DOHH2 (cell line): ENCODE data around the gene EIF2B2.

Source experiments
- H3F3A ChIP-seq: fragments of 200-600 bp; sonication (generic), shearing (Covaris generic); 2 replicates; pipeline ENCODE4 v1.6.0; 2016; ENCODE audit warnings: antibody characterized with exemption, mild to moderate bottlenecking; ENCODE audit not compliant: control insufficient read depth, insufficient read depth
- H3K27ac ChIP-seq: fragments of 200-600 bp; sonication (generic); 2 replicates; pipeline ENCODE4 v1.5.1; 2014; ENCODE audit warnings: low read depth, mild to moderate bottlenecking, low read length, moderate library complexity
- H3K27me3 ChIP-seq: fragments of 200-600 bp; sonication (generic); 2 replicates; pipeline ENCODE4 v1.6.1; 2014; ENCODE audit warnings: mild to moderate bottlenecking, low read length, mixed read lengths; ENCODE audit not compliant: control insufficient read depth
- H3K36me3 ChIP-seq: fragments of 200-600 bp; sonication (generic); 2 replicates; pipeline ENCODE4 v1.6.1; 2014; ENCODE audit warnings: mild to moderate bottlenecking, low read length, moderate library complexity, mixed read lengths; ENCODE audit not compliant: control insufficient read depth
- H3K4me1 ChIP-seq: fragments of 200-600 bp; sonication (generic); 2 replicates; pipeline ENCODE4 v1.6.1; 2014; ENCODE audit warnings: mild to moderate bottlenecking, low read length, mixed read lengths; ENCODE audit not compliant: control insufficient read depth
- H3K4me2 ChIP-seq: fragments of 200-600 bp; sonication (generic); 2 replicates; pipeline ENCODE4 v1.6.0; 2014; ENCODE audit warnings: mild to moderate bottlenecking, low read length, moderate library complexity
- H3K4me3 ChIP-seq: fragments of 200-600 bp; sonication (generic); 2 replicates; pipeline ENCODE4 v1.5.1; 2014; ENCODE audit warnings: mild to moderate bottlenecking, low read length, mixed read lengths
- H3K79me2 ChIP-seq: fragments of 200-600 bp; sonication (generic); 2 replicates; pipeline ENCODE4 v1.6.1; 2014; ENCODE audit warnings: mild to moderate bottlenecking, low read length, mixed read lengths; ENCODE audit not compliant: control insufficient read depth
- H3K9me2 ChIP-seq: fragments of 200-600 bp; sonication (generic); replicated peaks from 2 replicates; pipeline ENCODE4 v1.6.1; 2014; ENCODE audit warnings: mild to moderate bottlenecking, low read length, mixed read lengths; ENCODE audit not compliant: control insufficient read depth
- H3K9me3 ChIP-seq: fragments of 200-600 bp; sonication (generic); 2 replicates; pipeline ENCODE4 v1.6.1; 2014; ENCODE audit warnings: antibody characterized with exemption, low read length, mixed read lengths; ENCODE audit not compliant: control insufficient read depth, insufficient read depth
- H4K20me1 ChIP-seq: fragments of 200-600 bp; sonication (generic); 2 replicates; pipeline ENCODE4 v1.6.0; 2014; ENCODE audit warnings: low read depth, mild to moderate bottlenecking, antibody characterized with exemption, low read length, moderate library complexity; ENCODE audit not compliant: control insufficient read depth, insufficient read depth
- CTCF ChIP-seq: fragments of 200-600 bp; sonication (generic); IDR thresholded peaks from one replicate; pipeline ENCODE4 v1.5.1; 2014; ENCODE audit warnings: antibody characterized with exemption, mild to moderate bottlenecking, low read depth, low read length; ENCODE audit not compliant: poor library complexity, severe bottlenecking
- EZH2phosphoT487 ChIP-seq: fragments of 200-600 bp; sonication (generic); IDR thresholded peaks from 2 replicates; pipeline ENCODE4 v1.6.1; 2017; ENCODE audit warnings: borderline replicate concordance, mild to moderate bottlenecking, antibody characterized with exemption, low read length, moderate library complexity, mixed read lengths

The EIF2B2 gene

DNA sequence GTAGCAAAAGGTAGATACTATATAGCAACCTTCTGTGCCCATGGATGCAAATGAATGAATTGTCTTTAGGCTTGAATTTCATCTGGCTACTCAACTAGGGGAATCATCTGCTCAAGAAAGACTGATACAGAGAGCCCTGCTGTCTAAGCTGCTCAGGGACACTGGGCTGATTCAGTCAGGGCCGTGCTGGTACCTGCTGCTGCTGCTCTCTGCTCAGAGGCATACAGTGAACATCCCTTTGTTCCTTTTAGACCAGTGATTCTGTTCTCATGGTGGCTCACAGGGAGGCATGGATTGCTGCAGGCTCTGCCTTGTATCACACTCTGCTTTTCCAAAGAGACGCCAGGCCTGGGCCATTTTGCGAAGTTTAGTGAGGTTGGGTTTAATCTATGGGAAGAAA lies 14.1 kb downstream of the EIF2B2 start:
- Histone ChIP-seq H3K9me3 (no peaks in the 10 kb centered on the region), H3K4me3 (no peak overlapping the region), H3K27me3 (no peaks in the 10 kb centered on the region), H4K20me1 (no peaks in the 10 kb centered on the region), H3F3A (0 out of 2 replicates have a peak, but pooled peaks cover 9% of the 10 kb centered on the region), H3K4me1 (no peaks in the 10 kb centered on the region), H3K36me3 (peaks cover 68% of the 10 kb centered on the region), H3K9me2 (no peaks in the 10 kb centered on the region), H3K79me2 (no peaks in the 10 kb centered on the region), H3K4me2 (no peak overlapping the region), H3K27ac (no peak overlapping the region)
- TF ChIP-seq EZH2phosphoT487 (no peak), CTCF (no peak)

GRCh38 chr14:75018694-75019093 lies 16.0 kb downstream of the EIF2B2 start:
- Histone ChIP-seq H4K20me1 (no peaks in the 10 kb centered on the region), H3K9me3 (no peaks in the 10 kb centered on the region), H3K4me2 (no peak overlapping the region), H3F3A (0 out of 2 replicates have a peak, but pooled peaks cover 3% of the 10 kb centered on the region), H3K36me3 (peaks cover 67% of the 10 kb centered on the region), H3K9me2 (no peaks in the 10 kb centered on the region), H3K4me1 (no peaks in the 10 kb centered on the region), H3K27ac (no peak overlapping the region), H3K27me3 (no peaks in the 10 kb centered on the region), H3K79me2 (no peaks in the 10 kb centered on the region), H3K4me3 (no peak overlapping the region)
- TF ChIP-seq CTCF, result no peak
- no peak for TF ChIP-seq EZH2phosphoT487

- no peak overlapping the region for H3K4me2 ChIP-seq
These were observed 19.9 kb downstream of the EIF2B2 start for GRCh38 chr14:75022655-75023054.

More at GRCh38 chr14:75022655-75023054, 19.9 kb downstream of the EIF2B2 start:
- Histone ChIP-seq H3K27ac (no peak overlapping the region), H3K4me3 (no peak overlapping the region), H3K9me2 (no peaks in the 10 kb centered on the region), H3K27me3 (no peaks in the 10 kb centered on the region), H3K79me2 (no peaks in the 10 kb centered on the region), H3K4me1 (no peaks in the 10 kb centered on the region), H4K20me1 (no peaks in the 10 kb centered on the region), H3K9me3 (no peaks in the 10 kb centered on the region), H3K36me3 (peaks cover 56% of the 10 kb centered on the region), H3F3A (0 out of 2 replicates have a peak, but pooled peaks cover 5% of the 10 kb centered on the region)
- TF ChIP-seq CTCF (peak; percentile 39), EZH2phosphoT487 (no peak)
